Nucleus accumbens (tissue), 56 donors: ENCODE results near the gene NCAM1.
A peak's percentile ranks its signal among the peaks of the same experiment; 100 is the strongest.

Experiments
- DNase-seq, 56 donors: peaks; one replicate each; lab custom pipeline; 2025; lab: John Stamatoyannopoulos, UW

Gene NCAM1

DNA sequence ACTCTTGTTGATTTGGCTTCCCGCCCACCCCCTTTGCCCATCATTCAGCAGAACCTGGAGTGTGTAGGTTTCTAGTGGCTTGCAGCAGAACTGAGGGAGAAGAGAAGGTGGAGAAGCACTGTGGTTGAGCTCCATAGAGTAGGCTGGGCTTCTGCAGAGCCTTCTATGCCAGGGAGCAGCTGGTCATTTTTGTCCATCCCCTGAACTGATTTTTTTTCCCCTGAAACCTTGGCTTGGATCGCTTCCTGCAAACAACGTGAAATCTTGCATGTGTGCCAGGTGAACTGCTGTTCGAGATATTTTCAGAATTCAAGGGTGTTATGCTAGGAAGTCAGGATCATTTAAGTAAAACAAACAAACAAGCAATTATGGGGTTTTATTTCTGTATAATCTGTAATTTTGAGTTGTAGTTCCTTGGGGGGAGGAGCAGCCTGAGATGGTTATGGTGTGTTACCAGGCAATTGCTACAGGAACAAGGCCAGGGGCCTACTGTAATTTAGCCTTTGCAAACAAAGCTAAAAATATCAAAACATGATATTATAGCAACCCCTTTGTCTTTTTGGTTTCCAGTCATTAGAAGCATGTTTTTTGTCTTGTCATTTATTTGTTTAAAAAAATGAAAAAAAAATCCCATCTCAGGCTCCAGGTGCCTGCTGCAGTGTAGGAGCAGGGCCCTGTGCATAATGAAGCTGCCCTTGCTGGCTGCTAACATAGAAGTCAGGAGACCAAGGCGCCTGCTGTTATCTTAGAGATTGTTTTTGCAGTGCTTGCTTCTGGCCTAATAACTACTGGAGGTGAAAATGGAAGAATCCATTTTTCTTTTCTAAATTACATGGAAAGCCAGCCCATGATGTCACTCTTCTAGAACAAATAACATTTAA is 200.7 kb downstream of the NCAM1 start:
- DNase-seq, result no peak

DNA sequence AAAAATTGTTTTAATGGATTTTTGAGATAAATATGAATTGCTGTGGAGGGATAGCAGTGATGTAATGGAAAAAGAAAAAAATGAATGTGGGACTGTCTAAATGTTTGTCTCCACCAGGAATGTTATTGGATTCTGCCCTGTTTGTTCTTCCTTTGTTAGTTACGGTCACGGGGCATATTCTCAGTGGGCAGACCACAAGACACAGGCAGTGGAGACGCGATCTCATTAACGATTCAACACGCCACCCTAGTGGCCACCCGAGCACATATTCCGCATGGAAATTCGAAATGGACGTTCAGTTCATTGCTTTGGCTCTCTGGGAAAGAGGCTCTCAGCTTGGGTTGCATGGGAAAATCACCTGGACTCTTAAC is 201.4 kb downstream of the NCAM1 start:
- peak in 36 of 56 donors; percentile 23 to 77 (median 61) for DNase-seq

DNA sequence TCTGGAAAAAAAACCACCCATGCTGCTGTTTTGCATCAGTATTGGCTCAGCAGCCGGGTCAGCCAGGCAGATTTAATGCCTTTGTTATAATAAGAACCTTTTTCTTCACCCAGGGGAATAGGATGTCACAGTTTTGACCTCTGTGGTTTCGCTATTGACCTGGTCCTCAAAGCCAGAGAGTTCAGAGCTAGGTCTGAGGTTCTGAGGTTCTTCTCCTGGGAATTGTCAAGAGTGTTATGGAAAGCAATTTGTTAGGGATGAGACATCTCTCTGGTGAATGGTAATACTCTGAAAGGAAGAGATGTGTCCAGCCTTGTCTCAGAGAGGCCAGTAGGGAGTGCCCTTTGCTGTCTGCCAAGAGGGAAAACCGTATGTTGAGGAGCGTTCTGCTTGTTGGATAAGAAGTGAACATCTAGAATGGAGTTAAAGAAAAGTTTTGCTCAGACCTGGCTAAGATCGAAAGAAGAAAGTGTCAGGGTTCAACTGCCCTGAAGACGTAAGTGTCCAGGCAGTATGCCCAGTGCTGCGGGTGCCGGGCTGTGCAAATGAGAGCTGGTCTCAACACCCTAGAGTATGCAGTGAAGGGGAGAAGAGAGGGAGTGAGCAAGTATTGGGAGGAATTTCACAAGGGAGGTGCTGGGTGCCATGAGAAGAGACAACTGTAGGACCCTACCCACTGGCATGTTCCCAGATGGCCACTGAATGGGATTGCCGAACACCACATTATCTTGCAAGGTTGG is 202.2 kb downstream of the NCAM1 start:
- peak in 2 of 56 donors; percentile 20 to 33 for DNase-seq

DNA sequence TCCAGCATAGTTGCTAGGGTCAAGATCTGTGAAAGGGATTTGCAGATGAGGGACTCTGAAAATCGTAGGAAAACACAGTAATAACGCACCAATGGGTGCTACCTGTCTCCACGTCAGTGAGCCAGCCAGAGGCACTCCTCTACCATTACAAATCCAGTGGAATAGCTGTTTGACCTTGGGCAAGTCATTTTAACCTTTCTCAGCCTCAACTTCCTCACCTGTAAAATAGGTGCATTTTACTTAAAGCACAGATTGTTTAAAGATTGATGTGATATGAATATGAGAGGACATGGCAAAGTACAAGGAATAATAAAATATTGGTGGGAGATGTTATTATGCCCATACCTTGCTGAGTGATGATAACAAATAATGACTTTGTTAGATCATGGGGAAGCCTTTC is 205.1 kb downstream of the NCAM1 start:
- DNase-seq, result no peak

DNA sequence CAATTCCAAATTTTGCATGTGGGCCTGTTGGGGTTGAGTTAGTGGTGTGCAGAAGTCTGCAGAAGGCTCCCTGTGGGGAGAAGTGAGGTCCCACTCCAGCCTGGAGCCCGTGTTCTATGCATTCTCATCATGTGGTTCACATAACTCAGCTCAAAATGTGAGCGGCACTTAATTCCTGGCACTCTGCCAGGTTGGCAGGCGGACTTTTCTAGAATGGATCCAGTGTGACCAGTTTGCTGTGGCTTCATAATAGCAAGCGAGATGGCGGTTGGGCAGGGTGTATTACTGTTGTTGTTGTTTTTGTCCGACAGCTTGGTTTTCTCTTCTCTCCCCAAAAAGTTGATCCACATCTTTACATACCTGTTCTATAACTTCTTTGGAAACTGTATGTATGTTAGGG is 206.4 kb downstream of the NCAM1 start:
- DNase-seq, result peak in 20 of 56 donors; percentile 14 to 80 (median 34)

DNA sequence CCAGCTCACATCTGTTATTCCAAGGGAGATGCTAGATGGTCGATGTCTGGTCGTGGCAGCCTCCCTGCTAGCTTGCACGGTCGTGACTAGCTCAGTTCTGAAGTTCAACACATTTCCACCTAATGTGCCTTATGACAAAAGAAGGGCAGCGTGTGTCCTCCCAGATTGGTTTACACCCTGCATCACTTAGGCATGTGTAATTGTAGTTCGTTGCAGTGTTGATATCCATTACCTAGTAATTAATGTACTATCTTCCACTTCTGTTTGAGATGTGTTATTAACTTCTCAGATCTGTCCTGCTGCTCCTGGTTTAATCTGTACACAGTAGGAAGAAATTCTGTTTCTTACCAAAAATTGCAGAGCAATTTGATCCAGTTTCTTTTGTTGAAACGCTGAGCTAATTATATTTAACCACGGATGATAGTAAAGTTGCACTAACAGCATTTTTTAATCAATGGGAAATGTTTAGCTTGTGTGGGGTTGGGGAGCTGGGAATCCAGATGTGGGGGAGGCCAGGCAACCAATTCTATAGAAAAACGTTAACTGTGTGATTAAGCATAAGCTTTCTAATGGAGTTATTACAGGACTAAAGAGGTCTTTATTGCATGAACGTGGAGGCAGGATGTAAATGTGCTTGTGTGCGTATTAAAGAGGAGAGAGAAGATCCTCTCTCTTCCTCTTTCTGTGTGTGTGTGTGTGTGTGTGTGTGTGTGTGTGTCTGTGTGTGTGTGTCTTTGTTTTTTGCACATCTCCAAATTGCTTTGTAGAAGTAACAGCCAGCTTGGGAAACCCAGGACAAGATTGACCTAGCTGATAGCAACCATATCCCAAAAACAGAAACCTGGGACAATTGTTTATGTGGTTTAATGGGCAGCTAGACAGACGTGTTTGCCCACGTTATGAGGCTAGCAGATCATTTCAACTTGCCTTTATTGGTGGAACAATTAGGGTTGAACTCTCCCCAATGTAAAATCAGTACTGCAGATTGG is 207.4 kb downstream of the NCAM1 start:
- DNase-seq, result no peak

DNA sequence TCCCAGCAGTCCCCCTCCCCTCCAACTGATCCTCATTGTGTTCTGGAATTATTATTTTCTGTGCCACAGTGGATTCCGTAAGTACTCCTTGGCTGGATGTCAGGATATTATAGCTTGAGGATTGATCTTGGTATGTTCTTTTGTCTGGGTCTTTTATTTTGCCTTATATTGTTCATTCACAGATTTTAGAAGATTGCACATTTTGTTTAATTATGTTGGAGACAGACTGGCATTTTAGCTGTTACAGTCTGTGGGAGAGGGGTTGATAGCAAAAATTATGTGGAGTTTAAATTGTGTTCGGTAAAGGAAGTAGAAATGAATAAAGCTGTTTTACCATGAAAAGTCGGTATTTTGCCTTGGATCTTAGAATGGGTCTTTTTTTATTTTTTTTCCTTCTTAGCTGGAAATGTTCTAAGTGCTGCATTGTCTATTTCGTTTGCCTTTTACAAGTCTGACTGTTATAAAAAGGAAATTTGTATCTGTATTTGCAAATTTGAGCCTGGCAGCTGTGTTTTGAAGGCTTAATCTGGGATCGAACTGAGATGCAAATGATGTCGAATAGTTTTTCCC is 211.2 kb downstream of the NCAM1 start:
- DNase-seq, result no peak

DNA sequence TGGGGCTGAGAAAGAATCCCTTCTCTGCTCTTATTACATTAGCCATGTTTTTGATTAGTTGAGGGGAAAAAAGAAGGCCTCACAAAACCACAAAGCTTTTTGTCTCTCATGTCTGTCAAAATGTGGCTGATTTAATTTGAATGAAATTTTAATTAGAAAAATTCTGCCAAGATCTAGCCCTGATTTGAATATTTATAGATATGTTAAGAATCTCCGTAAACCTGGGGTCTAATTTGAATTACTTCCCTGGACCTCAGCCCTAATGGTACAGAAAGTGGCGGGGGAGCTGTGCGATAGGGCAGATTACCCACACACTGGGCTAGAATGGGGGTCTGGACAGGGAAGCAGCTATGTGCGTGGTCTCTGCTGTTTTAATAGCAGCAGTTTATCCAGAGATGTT is 211.9 kb downstream of the NCAM1 start:
- DNase-seq, result no peak

DNA sequence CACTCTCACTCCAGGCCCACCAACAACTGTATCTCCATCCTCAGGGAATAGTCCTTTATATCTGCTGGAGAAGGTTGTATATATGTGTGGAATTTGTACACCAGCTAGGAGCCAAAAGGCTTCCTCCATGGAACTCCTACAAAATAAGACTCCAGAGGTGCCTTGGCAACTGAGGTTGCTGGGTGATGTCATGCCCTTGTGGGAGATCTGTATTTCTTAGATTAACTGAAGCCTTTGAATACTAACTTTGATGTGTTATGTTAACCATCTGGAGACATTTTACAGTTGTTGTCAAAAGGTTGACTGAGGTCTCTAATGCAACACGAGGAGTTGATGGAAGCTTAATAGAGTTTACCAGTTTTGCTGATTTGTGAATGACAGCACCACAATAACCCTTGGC is 213.7 kb downstream of the NCAM1 start:
- no peak for DNase-seq

DNA sequence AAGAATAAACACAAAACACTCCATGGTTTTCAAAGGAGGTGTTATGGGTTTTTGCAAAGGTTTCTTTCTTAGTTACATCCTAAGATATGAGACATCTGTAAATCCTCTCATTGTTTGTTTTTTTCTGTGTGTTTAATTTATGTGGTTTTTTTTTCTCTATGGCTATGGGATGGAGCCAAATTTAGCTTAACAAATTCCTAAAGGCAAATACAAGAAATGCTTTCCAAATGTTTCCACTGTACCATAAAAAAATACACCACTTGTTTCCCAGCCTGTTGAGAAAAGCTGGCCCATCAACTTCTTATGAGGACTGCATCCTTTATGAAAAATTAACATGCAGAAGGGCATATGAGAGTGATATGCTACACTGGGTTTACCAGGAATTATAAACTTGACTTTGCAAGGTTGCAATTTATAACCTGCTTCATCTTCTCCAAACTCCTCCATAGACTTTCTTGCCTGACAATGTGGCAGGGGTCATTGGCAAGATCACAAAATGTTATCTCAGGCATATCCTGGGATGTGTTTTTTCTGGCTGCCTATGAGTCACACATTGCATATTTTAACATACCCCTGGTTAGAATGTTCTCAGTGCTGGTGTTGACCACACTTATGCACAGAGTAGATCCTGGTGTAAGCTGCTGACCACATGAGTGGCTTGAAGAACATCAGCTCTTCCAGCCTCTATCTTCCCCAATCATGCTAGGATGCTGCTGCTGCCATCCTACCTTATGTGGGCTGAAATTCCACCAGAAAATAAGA is 215.6 kb downstream of the NCAM1 start:
- DNase-seq, result no peak

DNA sequence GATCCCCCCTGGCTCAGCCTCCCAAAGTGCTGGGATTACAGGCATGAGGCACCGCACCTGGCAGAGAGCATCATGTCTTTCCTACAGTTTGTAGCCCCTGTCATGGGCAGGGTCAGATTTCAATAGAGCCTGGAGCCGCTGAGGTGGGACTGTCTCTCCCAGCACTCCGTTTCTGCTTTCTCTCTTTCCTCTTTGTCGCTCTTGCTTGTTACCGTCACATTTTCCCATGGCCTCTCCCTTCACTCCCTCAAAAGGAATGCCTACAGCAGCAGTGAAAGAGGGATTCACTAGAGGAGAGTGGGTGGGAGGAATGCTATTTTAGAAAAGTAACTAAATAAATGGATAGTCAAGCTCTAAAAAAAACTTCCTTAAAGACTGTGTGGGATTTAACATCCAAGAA is 216.5 kb downstream of the NCAM1 start:
- DNase-seq, result no peak

DNA sequence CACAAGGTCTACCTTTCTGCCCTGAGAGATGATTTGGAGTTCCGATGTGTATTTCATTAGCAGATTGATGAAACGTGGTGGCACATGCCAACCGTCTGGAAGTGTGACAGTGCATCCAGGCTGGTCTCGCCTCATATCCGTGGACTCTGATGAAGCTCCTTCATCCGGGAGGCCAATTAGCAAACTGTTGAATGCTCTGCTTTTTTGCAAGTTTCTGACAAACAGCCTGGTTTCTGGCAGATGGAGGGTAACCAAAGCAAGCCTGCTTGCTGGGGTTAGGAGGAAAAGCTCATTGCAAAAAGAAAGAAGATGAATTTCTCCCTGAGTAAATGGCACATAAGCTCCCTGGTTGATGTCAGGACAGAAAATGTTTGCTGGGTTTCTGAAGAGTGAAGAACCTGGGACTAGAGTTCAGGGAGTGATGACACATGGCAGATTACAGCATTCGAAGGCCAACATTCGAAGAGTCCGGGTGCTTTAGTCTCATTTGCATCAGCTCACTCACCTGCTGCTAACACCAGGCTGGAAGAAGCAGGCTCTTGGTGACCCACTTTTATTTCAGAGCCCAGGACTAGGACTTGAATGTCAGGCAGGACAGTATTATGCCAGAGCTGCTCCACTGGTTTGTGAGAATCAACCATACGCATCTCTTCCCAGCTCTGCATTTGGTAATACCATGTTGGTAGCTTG is 217.3 kb downstream of the NCAM1 start:
- no peak for DNase-seq

DNA sequence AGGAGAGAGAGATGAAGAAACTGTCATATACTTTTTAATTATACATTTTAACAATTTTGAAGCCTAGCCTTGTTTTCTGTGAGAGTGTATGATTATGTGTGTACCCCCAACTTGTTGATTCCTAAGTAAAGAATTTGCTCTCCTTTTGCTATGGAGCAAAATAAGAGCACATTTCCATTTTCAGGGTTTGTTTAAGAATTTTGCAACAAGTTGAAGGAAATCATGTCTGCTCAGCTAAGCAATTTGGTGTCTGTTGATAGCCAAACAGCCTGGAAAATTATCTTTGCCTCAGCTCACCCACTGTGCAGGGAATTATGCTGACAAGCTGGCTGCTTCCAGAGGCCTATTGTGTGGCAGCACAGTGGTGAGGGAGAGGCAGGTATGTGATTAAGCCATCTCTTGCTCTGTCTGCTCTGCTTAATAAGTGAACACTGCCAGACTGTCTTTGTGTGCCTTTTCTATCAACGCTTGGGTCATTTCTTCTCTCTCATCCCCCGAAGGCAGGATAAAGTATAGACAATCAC is 218.0 kb downstream of the NCAM1 start:
- peak in 3 of 56 donors; percentile 18 to 44 (median 21) for DNase-seq

DNA sequence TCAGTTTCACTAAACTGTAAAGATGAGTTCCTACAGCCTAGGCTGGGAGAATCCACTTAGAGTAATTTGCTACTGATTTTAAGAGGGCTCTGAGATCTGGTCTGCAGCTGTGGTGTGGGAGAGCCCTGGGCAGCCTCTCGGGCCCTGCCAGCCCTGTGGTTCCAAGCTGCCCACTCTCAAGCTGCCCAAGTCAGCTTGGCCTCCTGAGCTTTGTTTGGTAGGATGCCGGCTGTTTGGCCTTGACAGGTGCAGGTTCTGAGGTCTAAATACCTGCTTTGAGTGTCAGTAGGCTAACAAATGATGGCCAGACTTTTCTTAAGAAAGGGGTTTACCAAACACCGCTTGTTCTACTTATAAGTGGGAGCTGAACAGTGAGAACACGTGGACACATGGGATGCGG is 219.9 kb downstream of the NCAM1 start:
- no peak for DNase-seq

DNA sequence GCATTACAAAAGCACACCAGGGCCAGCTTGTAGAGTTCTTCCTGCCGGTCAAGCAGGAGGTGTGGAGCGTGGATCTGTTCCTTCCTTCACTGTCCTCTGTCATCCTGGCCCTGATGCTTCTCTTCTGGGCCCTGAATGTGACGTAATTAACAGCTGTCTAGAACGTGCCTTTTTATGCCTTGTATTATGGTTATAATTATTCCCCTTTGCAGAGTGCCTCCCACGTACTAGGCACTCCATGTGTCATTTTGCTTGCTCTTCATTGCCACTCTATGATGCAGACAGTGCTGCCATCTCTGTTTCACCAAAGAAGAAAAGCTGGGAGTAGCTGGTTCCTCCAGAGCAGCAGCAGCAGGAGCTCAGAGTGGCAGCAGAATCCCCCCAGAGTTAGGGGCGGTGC is 221.1 kb downstream of the NCAM1 start:
- peak in 6 of 56 donors; percentile 25 to 58 (median 40) for DNase-seq

DNA sequence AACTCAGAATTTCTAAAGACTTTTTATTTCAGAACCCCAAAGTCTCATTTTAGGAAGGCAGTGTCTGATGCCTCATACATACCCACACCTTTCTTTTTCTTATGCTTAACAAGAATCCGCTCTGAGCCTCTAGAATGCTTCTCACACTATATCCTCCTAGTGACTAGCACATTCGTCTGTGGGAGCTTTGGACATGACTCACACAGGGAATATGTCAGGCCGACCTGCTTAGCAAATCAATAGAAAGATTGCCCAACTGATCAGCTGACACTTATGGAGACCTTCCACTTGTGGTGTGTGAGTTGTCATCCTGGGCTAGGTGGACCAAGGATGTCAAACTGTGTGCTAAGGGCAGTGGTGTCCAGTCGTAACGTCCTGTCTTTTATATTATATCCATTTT is 223.3 kb downstream of the NCAM1 start:
- DNase-seq, result no peak

DNA sequence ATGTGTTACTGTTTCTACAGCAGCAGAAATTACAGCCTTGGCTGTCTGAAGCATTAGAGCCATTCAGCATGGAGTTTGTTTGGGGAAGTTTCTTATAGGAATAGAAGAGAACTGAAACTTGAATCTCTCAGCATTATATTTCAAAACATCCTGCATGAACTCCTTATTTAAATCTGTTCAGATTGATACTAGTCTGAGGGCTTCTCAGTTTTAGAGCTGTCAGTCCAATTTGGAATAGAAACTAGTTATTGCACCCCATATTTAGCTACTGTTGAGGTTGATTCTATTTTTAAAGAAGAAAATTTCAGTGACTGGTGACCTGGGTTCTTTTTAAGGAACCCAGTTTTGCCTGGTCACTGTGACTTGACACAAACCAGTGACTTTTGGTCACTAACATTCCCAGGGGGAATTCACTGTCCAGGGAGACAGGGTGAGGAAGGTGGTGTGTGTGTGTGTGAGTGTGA is 227.2 kb downstream of the NCAM1 start:
- DNase-seq, result no peak

DNA sequence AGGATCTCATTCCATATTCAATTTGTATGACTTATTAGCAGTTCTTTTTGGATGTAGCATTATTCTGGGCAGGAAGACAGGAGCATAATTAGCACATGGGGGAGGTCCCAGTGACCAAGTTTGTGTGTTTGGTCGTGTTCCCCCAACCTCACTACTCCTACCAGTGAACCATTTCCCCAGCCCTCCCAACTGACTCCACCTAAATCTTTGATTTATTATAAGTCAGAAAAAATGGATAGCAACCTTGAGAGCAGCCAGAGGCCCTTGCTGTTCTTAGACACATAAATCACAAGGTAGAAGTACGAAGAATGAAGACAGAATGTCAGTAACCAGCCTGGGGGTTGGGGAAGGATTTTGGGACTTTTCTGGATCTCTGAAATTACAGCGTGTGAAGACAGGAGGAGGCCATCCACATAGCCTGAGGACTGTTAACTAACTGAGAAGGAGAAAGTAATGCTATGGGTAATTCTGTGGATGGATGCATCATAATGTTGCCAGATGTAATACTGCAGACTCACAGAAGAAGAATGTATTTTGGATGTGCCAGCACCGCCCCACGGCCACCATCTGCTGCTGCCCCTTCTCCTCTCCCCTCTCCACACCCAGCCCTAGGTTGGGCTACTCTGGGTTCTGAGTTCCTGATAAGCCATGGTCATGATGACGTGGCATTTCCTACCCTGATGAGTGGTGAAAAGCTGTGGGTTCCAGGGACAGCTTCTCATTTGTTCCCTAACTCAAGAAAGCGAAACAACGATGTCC is 228.9 kb downstream of the NCAM1 start:
- peak in 1 of 56 donors; percentile 76 for DNase-seq
